COLO829 (cell line): ENCODE measurements around the gene DGLUCY.
"Not testable (repeated sequence)": the region's sequence is repeated elsewhere in the genome, so short reads cannot be mapped to it uniquely, and the experiment has no call there.

Experiments used
- DNase-seq: peaks from one replicate; pipeline ENCODE4 v3.0.0; 2012; ENCODE audit warnings: low spot score

Gene DGLUCY

GRCh38 chr14:91108941-91109611, 4.8 kb upstream of the DGLUCY start:
- DNase-seq = no peak

DNA sequence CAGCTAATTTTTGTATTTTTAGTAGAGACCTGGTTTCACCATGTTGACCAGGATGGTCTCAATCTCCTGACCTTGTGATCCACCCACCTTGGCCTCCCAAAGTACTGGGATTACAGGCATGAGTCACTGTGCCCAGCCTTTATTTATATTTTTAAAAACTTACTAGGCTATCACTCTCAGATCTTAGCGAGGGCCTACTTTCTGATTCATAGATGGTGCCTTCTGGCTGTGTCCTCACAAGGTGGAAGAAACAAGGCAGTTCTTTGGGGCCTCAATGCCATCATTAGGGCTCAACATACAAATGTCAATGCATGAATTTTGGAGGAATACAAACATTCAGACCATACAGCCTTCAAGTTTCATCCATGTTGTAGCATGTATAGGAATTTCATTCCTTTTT, 2.4 kb upstream of the DGLUCY start:
- DNase-seq = no peak

GRCh38 chr14:91112194-91112593, 1.7 kb upstream of the DGLUCY start:
- no peak for DNase-seq

DNA sequence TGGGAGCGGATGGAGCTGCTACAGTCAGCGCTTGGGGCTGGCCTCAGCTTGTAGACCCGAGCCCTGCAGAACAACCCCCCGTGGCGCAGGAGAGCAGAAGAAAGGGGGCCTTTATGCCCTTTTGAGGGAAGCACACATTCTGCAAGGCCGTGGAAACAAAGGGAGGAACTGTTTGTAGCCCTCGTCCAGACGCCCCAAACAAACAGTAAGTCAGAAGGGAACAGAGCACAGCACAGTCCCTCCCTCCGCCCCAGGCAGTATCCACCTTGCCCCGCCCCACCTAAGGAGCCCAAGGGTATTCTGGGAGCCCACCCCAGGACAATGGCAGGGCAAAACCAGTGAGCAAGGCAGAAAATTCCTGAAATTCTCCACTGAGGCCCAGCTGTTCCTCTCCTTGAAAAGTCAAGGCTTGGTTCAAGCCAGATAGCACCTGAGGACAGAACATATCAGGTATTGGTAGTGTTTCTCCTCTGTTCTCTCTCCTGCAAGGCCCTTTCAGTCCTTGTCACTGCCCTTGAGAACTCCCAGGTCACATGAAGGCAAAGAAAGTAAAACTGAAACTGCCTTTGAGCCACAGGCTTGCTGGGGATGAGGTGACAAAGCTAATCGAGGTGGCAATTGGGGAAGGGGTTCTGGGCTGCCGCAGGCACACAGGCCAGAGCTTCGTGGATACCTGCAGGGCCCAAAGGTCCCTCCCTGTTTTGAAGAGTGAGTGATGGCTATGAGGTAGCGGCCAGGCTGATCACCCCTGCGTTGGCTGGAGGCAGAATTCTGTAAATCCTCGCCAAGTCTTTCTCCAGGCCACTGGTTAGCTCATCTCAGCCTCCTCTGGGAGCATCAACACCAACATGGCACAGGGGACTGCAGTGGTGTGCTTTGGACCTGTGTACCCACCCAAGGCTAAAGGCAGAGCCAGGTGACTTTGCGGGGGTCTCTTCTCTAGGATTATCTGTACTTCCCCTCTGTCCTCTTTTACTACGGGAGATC, 499 bp downstream of the DGLUCY start:
- DNase-seq = peak; percentile 95

- no peak for DNase-seq
These were observed 2.3 kb downstream of the DGLUCY start for GRCh38 chr14:91115986-91116770.

- no peak for DNase-seq
These were observed 3.2 kb downstream of the DGLUCY start for GRCh38 chr14:91116913-91117588.

DNA sequence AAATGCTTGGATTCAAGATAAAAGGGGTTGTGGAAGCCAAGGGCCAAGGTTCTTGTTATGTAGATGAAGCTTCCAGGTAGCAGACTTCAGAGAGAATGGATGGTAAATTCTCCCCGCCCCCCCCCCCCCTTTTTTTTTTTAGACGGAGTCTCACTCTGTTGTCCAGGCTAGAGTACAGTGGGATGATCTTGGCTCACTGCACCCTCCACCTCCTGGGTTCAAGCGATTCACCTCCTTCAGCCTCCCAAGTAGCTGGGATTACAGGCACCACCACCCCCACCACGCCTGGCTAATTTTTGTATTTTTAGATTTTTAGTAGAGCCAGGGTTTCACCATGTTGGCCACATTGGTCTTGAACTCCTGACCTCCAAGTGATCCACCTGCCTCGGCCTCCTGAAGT, 4.1 kb downstream of the DGLUCY start:
- DNase-seq = no peak

DNA sequence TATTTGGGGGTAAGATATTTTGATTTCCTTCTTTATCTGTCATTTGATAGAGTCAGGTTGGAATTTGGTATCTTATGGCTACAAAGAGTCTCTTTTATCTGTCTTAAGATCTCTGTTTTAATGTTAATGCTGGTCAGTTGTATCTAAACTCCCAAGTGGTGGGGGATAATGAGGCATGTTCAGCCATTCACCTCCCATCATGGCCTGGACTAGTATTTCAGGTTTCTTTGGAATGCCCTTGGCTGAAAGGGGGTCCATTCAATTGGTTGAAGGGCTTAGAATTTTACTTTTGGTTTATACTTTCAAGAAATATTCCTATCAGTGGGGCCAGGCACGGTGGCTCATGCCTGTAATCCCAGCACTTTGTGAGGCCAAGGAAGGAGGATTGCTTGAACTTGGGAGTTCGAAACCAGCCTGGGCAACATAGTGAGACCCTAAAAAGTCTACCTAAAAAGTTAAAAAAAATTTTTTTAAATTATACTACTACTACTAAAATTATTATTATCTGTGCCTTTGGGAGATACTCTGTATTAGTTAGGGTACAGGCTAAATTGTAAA, 4.7 kb downstream of the DGLUCY start:
- no peak for DNase-seq

DNA sequence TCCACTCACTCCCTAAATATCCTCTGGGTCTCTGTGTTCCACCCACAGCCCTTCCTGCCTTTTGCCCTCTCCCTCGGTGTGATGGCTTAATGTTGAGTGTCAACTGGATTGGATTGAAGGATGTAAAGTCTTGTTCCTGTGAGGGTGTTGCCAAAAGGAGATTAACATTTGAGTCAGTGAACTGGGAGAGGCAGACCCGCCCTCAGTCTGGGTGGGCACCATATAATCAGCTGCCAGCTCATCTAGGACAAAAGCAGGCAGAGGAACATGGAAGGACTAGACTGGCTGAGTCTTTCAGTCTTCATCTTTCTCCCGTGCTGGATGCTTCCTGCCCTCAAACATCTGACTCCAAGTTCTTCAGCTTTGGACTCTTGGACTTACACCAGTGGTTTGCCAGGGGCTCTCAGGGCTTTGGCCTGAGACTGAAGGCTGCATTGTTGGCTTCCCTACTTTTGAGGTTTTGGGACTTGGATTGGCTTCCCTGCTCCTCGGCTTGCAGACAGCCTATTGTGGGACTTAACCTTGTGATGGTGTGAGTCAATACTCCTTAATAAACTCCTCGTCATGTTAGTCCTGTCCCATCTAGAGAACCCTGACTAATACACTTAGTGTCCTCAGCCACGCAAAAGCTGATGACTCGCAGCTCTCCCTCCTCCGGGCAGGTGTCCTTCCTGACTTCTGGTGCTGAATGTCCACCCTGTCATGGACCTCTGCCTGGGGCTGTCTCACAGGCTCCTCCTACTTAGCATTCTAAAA, 5.9 kb downstream of the DGLUCY start:
- DNase-seq = no peak

GRCh38 chr14:91123201-91123600, 9.3 kb downstream of the DGLUCY start:
- no peak for DNase-seq

DNA sequence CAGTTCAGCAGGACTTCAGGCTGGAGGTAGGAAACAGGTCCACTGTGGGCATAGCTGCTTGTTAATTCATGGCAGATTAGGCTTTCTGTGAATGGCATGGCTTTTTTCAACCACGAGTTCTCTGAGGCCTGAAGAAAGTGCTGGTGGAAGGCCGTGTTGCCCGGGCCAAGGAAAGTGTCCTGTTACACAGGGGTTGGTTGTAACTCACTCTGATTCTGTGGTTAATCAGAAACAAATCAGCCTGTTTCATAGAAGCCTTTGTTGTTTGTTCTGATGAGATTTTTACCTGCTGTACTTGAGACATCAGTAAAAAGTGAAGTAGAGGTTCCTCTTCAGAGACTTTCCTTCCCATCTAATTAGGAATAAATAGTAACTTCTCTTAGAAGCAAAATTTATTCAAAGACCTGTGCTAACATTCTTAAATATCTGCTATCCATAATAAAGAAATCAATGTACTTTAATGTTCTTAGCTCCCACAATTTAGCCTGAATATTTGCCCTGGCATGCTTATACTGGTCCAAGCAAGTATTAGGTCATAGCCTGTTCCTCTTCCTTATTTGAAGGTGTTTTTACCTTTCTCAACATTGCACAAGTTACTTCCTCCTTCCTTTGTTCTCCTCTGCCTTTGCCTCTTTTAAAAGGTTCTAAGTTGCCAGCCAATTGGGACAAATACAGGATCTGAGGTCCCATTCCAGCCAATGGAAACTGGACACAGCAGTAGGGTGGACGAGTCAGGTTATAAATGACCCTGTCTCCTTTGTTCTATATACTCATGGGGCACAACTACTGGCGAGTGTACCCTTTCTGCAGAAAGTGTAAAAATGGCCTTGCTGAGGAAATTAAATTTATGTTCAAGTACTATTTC, 10.8 kb downstream of the DGLUCY start:
- DNase-seq = not testable (repeated sequence)

GRCh38 chr14:91125271-91125660, 11.4 kb downstream of the DGLUCY start:
- DNase-seq = no peak

DNA sequence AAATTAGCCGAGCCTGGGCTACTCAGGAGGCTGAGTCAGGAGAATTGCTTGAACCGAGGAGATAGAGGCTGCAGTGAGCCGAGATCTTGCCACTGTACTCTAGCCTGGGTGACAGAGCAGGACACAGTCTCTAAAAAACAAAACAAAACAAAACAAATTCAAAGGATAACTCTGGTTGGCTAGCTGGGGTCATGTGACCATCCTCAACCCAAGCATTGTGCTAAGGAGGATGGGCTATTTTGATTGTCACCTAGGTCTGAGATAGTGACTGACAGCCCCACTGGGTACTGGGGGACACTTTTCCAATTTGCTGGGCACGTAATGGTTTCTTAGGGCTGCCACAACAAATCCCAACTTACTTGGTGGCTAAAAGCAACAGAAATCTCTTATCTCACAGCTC, 11.9 kb downstream of the DGLUCY start:
- no peak for DNase-seq

DNA sequence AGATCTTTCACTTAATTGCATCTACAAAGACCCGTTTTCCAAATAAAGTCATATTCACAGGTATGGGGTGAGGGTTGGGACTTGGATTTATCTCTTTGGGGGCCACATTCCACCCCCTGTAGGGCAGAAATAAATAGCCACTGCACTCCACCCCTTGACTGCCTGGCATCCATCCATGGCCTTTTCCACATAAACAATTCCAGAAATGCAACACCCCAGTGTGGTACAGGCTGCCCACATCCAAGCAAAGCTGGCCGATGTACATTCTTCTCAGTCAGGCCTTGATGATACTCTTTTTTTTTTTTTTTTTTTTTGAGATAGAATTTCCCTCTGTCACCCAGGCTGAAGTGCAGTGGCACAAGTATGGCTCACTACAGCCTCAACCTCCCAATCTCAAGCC, 12.9 kb downstream of the DGLUCY start:
- DNase-seq = no peak

DNA sequence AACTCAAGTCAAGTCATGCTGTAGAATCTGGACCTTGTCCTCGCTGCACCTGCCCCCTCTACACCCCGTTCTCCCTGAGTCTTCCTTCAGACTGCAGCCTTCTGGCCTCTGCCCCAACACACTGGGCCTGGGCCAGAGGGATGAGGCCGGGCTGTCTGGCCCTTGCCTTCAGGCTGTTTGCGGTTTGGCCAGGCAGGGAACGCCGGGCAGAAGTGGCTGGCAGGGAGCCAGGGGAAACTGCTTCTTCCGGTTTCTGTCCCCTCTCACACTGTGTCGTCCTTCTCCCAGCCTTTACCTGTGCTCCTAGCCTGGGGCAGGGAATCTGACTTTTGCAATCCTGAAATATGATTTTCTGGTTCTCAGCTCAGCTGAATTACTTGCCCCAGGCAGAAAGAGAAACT, 13.5 kb downstream of the DGLUCY start:
- DNase-seq = no peak

DNA sequence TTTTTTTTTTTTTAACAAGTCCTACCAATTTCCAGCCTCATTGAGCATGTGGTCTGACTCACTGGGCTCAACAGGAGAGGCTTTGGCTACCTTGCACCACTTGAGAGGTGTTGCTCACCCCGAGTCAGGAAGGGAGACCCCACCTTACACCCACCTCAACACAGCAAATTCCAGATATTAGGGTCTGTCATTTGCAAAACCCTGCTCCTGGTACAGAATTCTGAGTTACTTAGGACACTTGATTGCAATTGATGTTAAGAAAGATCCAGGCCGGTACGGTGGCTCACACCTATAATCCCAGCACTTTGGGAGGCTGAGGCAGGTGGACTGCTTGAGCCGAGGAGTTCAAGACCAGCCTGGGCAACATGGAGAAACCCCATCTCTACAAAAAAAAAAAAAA, 14.1 kb downstream of the DGLUCY start:
- no peak for DNase-seq

GRCh38 chr14:91128699-91129098, 14.8 kb downstream of the DGLUCY start:
- no peak for DNase-seq

DNA sequence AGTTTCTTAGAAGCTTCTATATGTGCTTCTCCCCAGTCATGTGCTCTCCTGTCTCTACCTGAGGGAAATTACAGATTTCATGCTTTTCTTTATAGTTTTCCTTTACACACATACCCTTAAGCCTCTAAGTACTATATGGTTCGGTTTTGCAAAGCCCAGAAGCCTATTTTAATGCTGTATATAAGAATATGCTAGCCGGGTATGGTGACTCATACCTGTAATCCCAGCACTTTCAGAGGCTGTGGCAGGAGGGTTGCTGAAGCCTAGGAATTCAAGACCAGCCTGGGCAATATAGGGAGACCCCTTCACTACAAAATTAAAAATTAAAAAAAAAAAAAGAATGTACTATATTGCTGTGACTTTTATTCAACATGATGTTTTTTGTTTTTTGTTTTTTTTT, 15.4 kb downstream of the DGLUCY start:
- DNase-seq = no peak

DNA sequence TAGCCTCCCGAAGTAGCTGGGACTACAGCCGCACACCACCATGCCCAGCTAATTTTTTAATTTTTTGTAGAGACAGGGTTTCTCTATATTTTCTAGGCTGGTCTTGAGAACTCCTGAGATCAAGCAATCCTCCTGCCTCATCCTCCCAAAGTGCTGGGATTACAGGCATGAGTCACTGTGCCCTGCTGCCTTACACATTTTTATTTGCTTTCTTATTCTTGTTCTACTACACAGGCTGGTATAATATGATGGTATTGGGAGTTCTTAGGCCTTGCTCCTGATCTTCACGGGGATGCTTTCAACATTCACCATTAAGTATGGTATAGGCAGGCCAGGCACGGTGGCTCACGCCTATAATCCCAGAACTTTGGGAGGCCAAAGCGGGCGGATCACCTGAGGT, 21.2 kb downstream of the DGLUCY start:
- no peak for DNase-seq
